Ishikawa (cell line): ENCODE data around the gene CPM.

Experiments
- CEBPB ChIP-seq: IDR thresholded peaks from 2 replicates; pipeline ENCODE4 v1.6.1; 2012
- CREB1 ChIP-seq: IDR thresholded peaks from 2 replicates; pipeline ENCODE4 v1.6.1; 2012; ENCODE audit warnings: low read depth
- EP300 ChIP-seq: IDR thresholded peaks from 2 replicates; pipeline ENCODE4 v1.6.1; 2012; ENCODE audit warnings: borderline replicate concordance
- RAD21 ChIP-seq: IDR thresholded peaks from 2 replicates; pipeline ENCODE4 v1.6.1; 2012; ENCODE audit warnings: low read depth
- TF ChIP-seq, protein P1 (sequence below): IDR thresholded peaks from 2 replicates; pipeline ENCODE4 v1.6.1; 2012
- TF ChIP-seq, protein P2 (sequence below): IDR thresholded peaks from 2 replicates; pipeline ENCODE4 v1.6.1; 2012

DNA sequence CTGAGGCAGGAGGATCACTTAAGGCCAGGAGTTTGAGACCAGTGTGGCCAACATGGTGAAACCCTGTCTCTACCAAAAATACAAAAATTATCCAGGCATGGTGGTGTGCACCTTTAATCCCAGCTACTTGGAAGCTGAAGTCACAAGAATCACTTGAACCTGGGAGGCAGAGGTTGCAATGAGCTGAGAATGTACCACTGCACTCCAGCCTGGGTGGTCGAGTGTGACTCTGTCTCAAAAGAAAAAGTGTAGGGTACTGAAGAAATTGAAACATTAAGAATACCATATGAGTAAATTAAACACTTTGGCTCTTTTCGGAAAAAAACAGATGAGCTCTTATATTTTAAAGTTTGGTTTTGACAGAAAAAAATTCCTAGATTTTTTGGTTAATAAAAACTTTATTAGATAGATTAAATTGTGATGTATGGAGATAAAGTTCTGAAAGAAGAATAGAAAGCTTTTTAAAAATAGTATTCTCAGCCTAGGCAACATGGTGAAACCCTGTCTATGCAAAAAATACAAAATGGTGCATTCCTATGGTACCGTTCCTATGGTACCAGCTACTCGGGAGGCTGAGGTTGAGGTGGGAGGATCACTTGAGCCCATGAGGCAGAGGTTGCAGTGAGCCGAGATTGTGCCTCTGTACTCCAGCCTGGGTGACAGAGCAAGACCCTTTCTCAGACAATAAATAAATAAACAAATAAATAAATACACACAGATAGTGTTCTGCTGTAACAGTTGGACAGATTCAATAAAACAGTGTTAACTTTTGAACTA lies 104.9 kb downstream of the CPM start:
- TF ChIP-seq EP300: no peak
- TF ChIP-seq CREB1: no peak
- TF ChIP-seq RAD21: no peak
- TF ChIP-seq, protein P1, sequence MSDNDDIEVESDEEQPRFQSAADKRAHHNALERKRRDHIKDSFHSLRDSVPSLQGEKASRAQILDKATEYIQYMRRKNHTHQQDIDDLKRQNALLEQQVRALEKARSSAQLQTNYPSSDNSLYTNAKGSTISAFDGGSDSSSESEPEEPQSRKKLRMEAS: no peak
- no peak for TF ChIP-seq CEBPB
- TF ChIP-seq, protein P2, sequence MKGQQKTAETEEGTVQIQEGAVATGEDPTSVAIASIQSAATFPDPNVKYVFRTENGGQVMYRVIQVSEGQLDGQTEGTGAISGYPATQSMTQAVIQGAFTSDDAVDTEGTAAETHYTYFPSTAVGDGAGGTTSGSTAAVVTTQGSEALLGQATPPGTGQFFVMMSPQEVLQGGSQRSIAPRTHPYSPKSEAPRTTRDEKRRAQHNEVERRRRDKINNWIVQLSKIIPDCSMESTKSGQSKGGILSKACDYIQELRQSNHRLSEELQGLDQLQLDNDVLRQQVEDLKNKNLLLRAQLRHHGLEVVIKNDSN: no peak
